Measurements from ENCODE around the gene CNOT6. TPM values are rescaled to one million over a fixed set of nuclear protein-coding genes. Genes with fewer than 3 reads are reported as not detected.

Gene CNOT6
- total and polyA plus RNA-seq, 10 of the 15 experiments (the other 5 are each of a cell fraction or from before 2014, with no cell fraction given), result 3.8 to 22.1 (median 12.1) TPM

DNA sequence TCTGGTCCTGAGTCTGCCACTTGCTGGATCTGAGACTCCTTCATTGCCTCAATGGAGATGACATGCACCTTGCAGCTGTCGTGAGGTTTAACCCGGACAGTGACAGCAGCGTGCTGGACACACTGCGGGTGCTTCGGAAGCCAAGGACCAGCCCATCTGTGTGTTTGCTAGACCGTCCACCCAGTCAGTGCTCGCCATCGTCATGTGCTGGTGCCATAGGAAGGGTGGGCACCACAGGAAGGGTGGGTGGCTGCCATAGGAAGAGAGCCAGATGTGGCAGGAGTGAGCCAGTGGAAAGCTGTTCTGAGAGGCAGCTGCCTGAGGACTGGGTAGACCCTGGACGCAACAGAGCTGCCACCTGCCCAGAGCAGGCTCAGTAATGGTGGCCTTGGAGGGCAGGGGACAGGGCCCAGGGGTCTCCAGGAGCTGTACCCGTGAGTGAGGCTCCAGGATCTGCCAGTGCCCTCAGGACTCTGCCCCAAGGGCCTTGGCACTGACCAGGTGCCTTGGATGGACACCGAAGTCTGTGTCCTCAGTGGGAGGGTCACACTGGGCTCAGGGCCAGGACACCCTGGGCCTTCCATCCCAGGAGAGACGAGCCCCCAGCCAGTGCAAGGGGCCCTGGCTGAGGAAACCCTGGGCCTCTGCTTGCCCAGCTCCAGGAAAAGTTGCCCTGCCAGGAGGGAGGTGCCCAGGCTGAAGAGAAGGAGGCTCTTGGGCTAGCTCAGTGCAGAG, 133.4 kb downstream of the CNOT6 start (continued):
- TF ChIP-seq, protein P1, sequence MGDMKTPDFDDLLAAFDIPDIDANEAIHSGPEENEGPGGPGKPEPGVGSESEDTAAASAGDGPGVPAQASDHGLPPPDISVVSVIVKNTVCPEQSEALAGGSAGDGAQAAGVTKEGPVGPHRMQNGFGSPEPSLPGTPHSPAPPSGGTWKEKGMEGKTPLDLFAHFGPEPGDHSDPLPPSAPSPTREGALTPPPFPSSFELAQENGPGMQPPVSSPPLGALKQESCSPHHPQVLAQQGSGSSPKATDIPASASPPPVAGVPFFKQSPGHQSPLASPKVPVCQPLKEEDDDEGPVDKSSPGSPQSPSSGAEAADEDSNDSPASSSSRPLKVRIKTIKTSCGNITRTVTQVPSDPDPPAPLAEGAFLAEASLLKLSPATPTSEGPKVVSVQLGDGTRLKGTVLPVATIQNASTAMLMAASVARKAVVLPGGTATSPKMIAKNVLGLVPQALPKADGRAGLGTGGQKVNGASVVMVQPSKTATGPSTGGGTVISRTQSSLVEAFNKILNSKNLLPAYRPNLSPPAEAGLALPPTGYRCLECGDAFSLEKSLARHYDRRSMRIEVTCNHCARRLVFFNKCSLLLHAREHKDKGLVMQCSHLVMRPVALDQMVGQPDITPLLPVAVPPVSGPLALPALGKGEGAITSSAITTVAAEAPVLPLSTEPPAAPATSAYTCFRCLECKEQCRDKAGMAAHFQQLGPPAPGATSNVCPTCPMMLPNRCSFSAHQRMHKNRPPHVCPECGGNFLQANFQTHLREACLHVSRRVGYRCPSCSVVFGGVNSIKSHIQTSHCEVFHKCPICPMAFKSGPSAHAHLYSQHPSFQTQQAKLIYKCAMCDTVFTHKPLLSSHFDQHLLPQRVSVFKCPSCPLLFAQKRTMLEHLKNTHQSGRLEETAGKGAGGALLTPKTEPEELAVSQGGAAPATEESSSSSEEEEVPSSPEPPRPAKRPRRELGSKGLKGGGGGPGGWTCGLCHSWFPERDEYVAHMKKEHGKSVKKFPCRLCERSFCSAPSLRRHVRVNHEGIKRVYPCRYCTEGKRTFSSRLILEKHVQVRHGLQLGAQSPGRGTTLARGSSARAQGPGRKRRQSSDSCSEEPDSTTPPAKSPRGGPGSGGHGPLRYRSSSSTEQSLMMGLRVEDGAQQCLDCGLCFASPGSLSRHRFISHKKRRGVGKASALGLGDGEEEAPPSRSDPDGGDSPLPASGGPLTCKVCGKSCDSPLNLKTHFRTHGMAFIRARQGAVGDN (IDR thresholded peaks at IDR 0.05), result no peak
- TF ChIP-seq ZNF207 (IDR thresholded peaks at IDR 0.05; ENCODE audit: borderline replicate concordance) (no peak), BACH1 (IDR thresholded peaks at IDR 0.05; ENCODE audit: borderline replicate concordance) (no peak), RUNX3 (IDR thresholded peaks at IDR 0.05; ENCODE audit: low read length) (no peak), BMI1 (IDR thresholded peaks at IDR 0.05; ENCODE audit: borderline replicate concordance) (no peak), NRF1 (conservative IDR thresholded peaks at IDR 0.05; ENCODE audit: low read depth, low read length) (no peak), ZNF622 (IDR thresholded peaks at IDR 0.05) (no peak)

Small RNAs within 50 kb of the gene (small RNA-seq; reads per million reads assigned to genes)
- gene RNU6-525P, result not detected

Other genes with a start within 250 kb of the CNOT6 start
- 18.5 and 19.5 TPM in 2 replicates for gene MAPK9, start 202.3 kb upstream of the CNOT6 start, total RNA-seq (2014; rRNA removed)
- gene MAPK9, start 202.3 kb upstream of the CNOT6 start, total RNA-seq (2014; rRNA removed; fragmentation: Illumina TruSeq; extraction: Trizol), result 23.6 and 23.9 TPM in 2 replicates
- gene MAPK9, start 202.3 kb upstream of the CNOT6 start, total RNA-seq (2021), result 29.9 and 31.1 TPM in 2 replicates
- gene MAPK9, start 202.3 kb upstream of the CNOT6 start, polyA plus RNA-seq (2011; rRNA removed), result 52.9 and 57.9 TPM in 2 replicates
- gene MAPK9, start 202.3 kb upstream of the CNOT6 start, polyA plus RNA-seq (2014; fragmentation: Illumina TruSeq; extraction: Trizol), result 33.5 and 43.4 TPM in 2 replicates
- 1 to 10 TPM; 4.8 to 6.8 TPM for gene MAPK9, start 202.3 kb upstream of the CNOT6 start, polyA plus RNA-seq (2014; fragmentation: Nextera tagmentation; extraction: Ambion mirVana)
- 23.1 and 26.8 TPM in 2 replicates for gene MAPK9, start 202.3 kb upstream of the CNOT6 start, polyA plus RNA-seq (2014; rRNA removed)
- 10 to 100 TPM in 1 of 2 experiments, 1 to 10 TPM in 1; 2.1 to 20.3 TPM for gene MAPK9, start 202.3 kb upstream of the CNOT6 start, polyA plus RNA-seq (2016; fragmentation: Nextera tagmentation; extraction: Ambion mirVana)
- 0.05 TPM in 1 of 2 replicates, not detected in the other for gene GFPT2, start 141.0 kb upstream of the CNOT6 start, total RNA-seq (2014; rRNA removed)
- gene GFPT2, start 141.0 kb upstream of the CNOT6 start, total RNA-seq (2014; rRNA removed; fragmentation: Illumina TruSeq; extraction: Trizol), result 0.09 TPM in 1 of 2 replicates, not detected in the other
- gene GFPT2, start 141.0 kb upstream of the CNOT6 start, total RNA-seq (2021), result 0.13 and 0.33 TPM in 2 replicates
- 0.11 and 0.14 TPM in 2 replicates for gene GFPT2, start 141.0 kb upstream of the CNOT6 start, polyA plus RNA-seq (2011; rRNA removed)
- gene GFPT2, start 141.0 kb upstream of the CNOT6 start, polyA plus RNA-seq (2014; fragmentation: Illumina TruSeq; extraction: Trizol), result 0.12 TPM in 1 of 2 replicates, not detected in the other
- under 1 TPM in 1 of 2 experiments, not detected in 1; 0.05 TPM for gene GFPT2, start 141.0 kb upstream of the CNOT6 start, polyA plus RNA-seq (2014; fragmentation: Nextera tagmentation; extraction: Ambion mirVana)
- gene GFPT2, start 141.0 kb upstream of the CNOT6 start, polyA plus RNA-seq (2014; rRNA removed), result 0.03 TPM in 1 of 2 replicates, not detected in the other
- under 1 TPM in 1 of 2 experiments, not detected in 1; 0.19 TPM for gene GFPT2, start 141.0 kb upstream of the CNOT6 start, polyA plus RNA-seq (2016; fragmentation: Nextera tagmentation; extraction: Ambion mirVana)
- gene SCGB3A1, start 97.1 kb downstream of the CNOT6 start, total RNA-seq (2014; rRNA removed), result not detected in 2 replicates
- gene SCGB3A1, start 97.1 kb downstream of the CNOT6 start, total RNA-seq (2014; rRNA removed; fragmentation: Illumina TruSeq; extraction: Trizol), result not detected in 2 replicates
- 0.46 TPM in 1 of 2 replicates, not detected in the other for gene SCGB3A1, start 97.1 kb downstream of the CNOT6 start, total RNA-seq (2021)
- gene SCGB3A1, start 97.1 kb downstream of the CNOT6 start, polyA plus RNA-seq (2011; rRNA removed), result not detected in 2 replicates
- gene SCGB3A1, start 97.1 kb downstream of the CNOT6 start, polyA plus RNA-seq (2014; fragmentation: Illumina TruSeq; extraction: Trizol), result not detected in 2 replicates
- not detected for gene SCGB3A1, start 97.1 kb downstream of the CNOT6 start, polyA plus RNA-seq (2014; fragmentation: Nextera tagmentation; extraction: Ambion mirVana)
- gene SCGB3A1, start 97.1 kb downstream of the CNOT6 start, polyA plus RNA-seq (2014; rRNA removed), result not detected in 2 replicates
- gene SCGB3A1, start 97.1 kb downstream of the CNOT6 start, polyA plus RNA-seq (2016; fragmentation: Nextera tagmentation; extraction: Ambion mirVana), result not detected
- not detected in 2 replicates for gene FLT4, start 155.2 kb downstream of the CNOT6 start, total RNA-seq (2014; rRNA removed)
- not detected in 2 replicates for gene FLT4, start 155.2 kb downstream of the CNOT6 start, total RNA-seq (2014; rRNA removed; fragmentation: Illumina TruSeq; extraction: Trizol)
- gene FLT4, start 155.2 kb downstream of the CNOT6 start, total RNA-seq (2021), result 0.27 TPM in 1 of 2 replicates, not detected in the other
- gene FLT4, start 155.2 kb downstream of the CNOT6 start, polyA plus RNA-seq (2011; rRNA removed), result 0.06 and 0.18 TPM in 2 replicates
- gene FLT4, start 155.2 kb downstream of the CNOT6 start, polyA plus RNA-seq (2014; fragmentation: Illumina TruSeq; extraction: Trizol), result not detected in 2 replicates
- not detected for gene FLT4, start 155.2 kb downstream of the CNOT6 start, polyA plus RNA-seq (2014; fragmentation: Nextera tagmentation; extraction: Ambion mirVana)
- not detected in 2 replicates for gene FLT4, start 155.2 kb downstream of the CNOT6 start, polyA plus RNA-seq (2014; rRNA removed)
- not detected for gene FLT4, start 155.2 kb downstream of the CNOT6 start, polyA plus RNA-seq (2016; fragmentation: Nextera tagmentation; extraction: Ambion mirVana)
- gene OR2Y1, start 245.7 kb downstream of the CNOT6 start, total RNA-seq (2014; rRNA removed), result not detected in 2 replicates
- gene OR2Y1, start 245.7 kb downstream of the CNOT6 start, total RNA-seq (2014; rRNA removed; fragmentation: Illumina TruSeq; extraction: Trizol), result not detected in 2 replicates
- gene OR2Y1, start 245.7 kb downstream of the CNOT6 start, total RNA-seq (2021), result not detected in 2 replicates
- not detected in 2 replicates for gene OR2Y1, start 245.7 kb downstream of the CNOT6 start, polyA plus RNA-seq (2011; rRNA removed)
- not detected in 2 replicates for gene OR2Y1, start 245.7 kb downstream of the CNOT6 start, polyA plus RNA-seq (2014; fragmentation: Illumina TruSeq; extraction: Trizol)
- gene OR2Y1, start 245.7 kb downstream of the CNOT6 start, polyA plus RNA-seq (2014; fragmentation: Nextera tagmentation; extraction: Ambion mirVana), result not detected
- not detected in 2 replicates for gene OR2Y1, start 245.7 kb downstream of the CNOT6 start, polyA plus RNA-seq (2014; rRNA removed)
- not detected for gene OR2Y1, start 245.7 kb downstream of the CNOT6 start, polyA plus RNA-seq (2016; fragmentation: Nextera tagmentation; extraction: Ambion mirVana)

All from GM12878 (cell line).